ENCODE data around the gene ZBTB42.

ZBTB42 gene

DNA sequence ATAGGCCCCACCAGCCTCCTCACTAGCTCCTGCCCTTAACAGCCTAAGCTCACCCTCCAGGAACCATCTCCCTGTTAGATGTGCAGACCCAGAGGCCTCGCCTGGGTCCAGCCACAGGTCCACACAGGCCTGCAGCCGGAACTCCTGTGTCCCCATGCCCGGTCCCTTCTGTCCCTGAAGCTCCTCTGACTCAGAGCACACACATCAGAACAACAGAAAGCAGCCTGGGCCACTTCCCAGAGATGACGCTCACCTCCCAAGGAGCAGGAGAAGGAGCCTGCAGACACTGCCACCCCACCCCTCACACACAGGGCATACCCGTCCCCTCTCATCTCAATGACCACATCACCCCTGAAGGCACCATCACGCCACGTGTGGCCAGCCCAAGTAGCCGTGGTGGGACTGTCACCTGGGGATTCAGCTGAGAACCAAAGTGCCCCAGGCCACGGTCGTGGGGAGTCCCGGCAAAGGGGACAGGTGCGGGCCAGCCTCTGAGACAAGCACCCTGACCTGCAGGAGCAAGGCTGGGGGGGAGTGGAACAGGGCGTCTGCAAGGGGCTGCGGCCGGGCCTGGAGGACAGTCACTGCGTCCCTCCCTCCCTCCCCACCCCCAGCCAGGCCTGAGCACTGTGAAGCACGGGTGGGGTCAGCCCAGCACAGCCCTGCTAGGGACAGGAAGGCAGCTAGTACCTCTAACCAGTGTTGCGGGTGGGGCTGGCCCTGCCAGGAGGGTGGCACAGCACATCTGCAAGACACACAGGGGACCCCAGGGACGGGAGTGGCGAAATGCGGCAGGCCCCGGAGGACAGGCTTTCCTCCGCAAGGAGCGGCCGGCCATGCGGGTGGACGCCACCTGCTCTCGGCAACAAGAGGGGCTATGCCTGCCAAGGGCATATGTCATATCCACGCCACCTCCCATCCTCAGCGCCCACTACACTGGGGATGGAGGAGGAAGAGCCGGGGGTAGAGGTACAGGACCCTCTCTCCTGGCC is 10.9 kb upstream of the ZBTB42 start:
- no peak overlapping the region for H3K27ac ChIP-seq
- TF ChIP-seq ZFX (IDR thresholded peaks at IDR 0.05) (no peak), CTCF (conservative IDR thresholded peaks at IDR 0.05) (no peak)

- TF ChIP-seq ZFX (IDR thresholded peaks at IDR 0.05): no peak
- no peak for TF ChIP-seq CTCF (conservative IDR thresholded peaks at IDR 0.05)
- H3K27ac ChIP-seq: no peak overlapping the region; the same call in 1 of the 2 replicates
These were observed 9.5 kb upstream of the ZBTB42 start for GRCh38 chr14:104791425-104791824.

GRCh38 chr14:104792101-104792884 is 8.6 kb upstream of the ZBTB42 start:
- H3K27ac ChIP-seq: peak overlapping the region; percentile 96
- no peak for TF ChIP-seq CTCF (conservative IDR thresholded peaks at IDR 0.05)
- no peak for TF ChIP-seq ZFX (IDR thresholded peaks at IDR 0.05)

DNA sequence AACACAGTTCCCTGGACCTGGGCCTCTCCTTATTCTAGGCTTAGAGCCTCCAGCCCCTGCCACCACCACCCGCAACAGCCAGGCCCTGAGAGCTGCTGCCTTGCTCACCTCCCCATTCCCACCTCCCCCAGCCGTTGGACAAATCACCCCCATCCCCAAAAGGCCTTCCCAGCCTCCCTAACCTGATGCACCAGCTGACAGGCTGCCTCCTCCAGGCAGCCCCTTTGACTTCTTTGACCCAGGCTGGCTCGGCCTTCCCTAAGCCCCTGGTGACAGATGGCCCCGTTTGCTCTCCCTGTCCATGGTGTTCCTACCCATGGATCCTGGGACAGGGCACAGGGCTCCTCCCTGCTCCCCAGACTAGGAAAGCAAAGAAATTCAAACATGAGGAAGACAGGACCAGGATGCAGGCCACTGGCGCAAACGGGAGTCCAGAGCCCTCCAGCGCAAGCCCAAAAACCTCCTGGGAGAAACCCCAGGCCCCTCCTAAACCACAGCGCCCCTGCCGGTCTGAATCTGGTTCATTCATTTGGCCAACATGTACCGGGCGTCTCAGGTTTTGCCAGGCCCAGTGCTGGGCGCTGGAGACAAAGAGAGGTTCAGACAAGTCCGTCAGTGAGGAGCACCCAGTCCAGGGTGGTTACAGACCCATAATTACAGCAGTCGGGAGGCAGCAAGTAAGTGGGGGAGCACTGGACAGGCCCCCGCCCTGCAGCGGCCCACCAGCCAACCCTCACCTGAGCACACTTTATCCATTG is 7.8 kb upstream of the ZBTB42 start:
- H3K27ac ChIP-seq: peak overlapping the region; percentile 96
- no peak for TF ChIP-seq CTCF (conservative IDR thresholded peaks at IDR 0.05)
- TF ChIP-seq ZFX (IDR thresholded peaks at IDR 0.05): no peak

- TF ChIP-seq CTCF (conservative IDR thresholded peaks at IDR 0.05) (no peak), ZFX (IDR thresholded peaks at IDR 0.05) (no peak)
- peak overlapping the region; percentile 96 for H3K27ac ChIP-seq
These were observed 7.3 kb upstream of the ZBTB42 start for GRCh38 chr14:104793703-104793959.

GRCh38 chr14:104794099-104794498 is 6.8 kb upstream of the ZBTB42 start:
- TF ChIP-seq ZFX (IDR thresholded peaks at IDR 0.05) (no peak), CTCF (conservative IDR thresholded peaks at IDR 0.05) (no peak)
- H3K27ac ChIP-seq: peak overlapping the region; percentile 96
